ENCODE results near the gene FRYL.

DNA sequence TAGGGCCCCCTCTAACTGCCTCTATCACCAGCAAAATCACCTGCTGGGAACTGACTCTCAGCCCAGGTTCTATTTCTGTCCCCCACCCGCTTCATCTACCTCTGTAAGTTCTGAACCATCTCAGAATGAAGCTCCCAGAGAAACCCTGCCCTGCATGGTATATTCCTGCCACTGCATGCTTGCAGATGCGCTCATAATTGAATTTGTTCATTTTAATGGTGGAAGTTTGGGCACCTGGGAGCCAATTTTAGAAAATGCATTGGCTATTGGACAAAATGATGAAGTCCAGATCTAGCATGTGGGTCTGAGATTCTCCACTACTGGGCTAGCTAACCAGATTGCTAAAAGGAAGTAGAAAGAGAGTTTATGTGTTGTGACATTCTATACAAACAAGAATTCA is 325.5 kb downstream of the FRYL start:
- TF ChIP-seq, protein P1, sequence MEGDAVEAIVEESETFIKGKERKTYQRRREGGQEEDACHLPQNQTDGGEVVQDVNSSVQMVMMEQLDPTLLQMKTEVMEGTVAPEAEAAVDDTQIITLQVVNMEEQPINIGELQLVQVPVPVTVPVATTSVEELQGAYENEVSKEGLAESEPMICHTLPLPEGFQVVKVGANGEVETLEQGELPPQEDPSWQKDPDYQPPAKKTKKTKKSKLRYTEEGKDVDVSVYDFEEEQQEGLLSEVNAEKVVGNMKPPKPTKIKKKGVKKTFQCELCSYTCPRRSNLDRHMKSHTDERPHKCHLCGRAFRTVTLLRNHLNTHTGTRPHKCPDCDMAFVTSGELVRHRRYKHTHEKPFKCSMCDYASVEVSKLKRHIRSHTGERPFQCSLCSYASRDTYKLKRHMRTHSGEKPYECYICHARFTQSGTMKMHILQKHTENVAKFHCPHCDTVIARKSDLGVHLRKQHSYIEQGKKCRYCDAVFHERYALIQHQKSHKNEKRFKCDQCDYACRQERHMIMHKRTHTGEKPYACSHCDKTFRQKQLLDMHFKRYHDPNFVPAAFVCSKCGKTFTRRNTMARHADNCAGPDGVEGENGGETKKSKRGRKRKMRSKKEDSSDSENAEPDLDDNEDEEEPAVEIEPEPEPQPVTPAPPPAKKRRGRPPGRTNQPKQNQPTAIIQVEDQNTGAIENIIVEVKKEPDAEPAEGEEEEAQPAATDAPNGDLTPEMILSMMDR (IDR thresholded peaks at IDR 0.05 in 2 of 3, conservative IDR thresholded peaks at IDR 0.05 in 1 of 3; ENCODE audit: borderline replicate concordance in 1 of 3, insufficient read depth in 1 of 3, low read depth in 2 of 3, low read length in 2 of 3): no peak
- TF ChIP-seq POLR2A (IDR thresholded peaks at IDR 0.05; ENCODE audit: borderline replicate concordance, extremely low read depth, insufficient read depth, insufficient read length) (no peak), YY1 (IDR thresholded peaks at IDR 0.05; ENCODE audit: extremely low read depth, insufficient replicate concordance, low read depth, low read length) (no peak), CEBPB (IDR thresholded peaks at IDR 0.05; ENCODE audit: low read depth) (no peak)
- TF ChIP-seq, protein P2, sequence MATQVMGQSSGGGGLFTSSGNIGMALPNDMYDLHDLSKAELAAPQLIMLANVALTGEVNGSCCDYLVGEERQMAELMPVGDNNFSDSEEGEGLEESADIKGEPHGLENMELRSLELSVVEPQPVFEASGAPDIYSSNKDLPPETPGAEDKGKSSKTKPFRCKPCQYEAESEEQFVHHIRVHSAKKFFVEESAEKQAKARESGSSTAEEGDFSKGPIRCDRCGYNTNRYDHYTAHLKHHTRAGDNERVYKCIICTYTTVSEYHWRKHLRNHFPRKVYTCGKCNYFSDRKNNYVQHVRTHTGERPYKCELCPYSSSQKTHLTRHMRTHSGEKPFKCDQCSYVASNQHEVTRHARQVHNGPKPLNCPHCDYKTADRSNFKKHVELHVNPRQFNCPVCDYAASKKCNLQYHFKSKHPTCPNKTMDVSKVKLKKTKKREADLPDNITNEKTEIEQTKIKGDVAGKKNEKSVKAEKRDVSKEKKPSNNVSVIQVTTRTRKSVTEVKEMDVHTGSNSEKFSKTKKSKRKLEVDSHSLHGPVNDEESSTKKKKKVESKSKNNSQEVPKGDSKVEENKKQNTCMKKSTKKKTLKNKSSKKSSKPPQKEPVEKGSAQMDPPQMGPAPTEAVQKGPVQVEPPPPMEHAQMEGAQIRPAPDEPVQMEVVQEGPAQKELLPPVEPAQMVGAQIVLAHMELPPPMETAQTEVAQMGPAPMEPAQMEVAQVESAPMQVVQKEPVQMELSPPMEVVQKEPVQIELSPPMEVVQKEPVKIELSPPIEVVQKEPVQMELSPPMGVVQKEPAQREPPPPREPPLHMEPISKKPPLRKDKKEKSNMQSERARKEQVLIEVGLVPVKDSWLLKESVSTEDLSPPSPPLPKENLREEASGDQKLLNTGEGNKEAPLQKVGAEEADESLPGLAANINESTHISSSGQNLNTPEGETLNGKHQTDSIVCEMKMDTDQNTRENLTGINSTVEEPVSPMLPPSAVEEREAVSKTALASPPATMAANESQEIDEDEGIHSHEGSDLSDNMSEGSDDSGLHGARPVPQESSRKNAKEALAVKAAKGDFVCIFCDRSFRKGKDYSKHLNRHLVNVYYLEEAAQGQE (IDR thresholded peaks at IDR 0.05; ENCODE audit: low read depth): no peak

Data from HCT116 (cell line).